ENCODE measurements around the gene KIF13A.
"Not testable (repeated sequence)": the region's sequence is repeated elsewhere in the genome, so short reads cannot be mapped to it uniquely, and the experiment has no call there.

The KIF13A gene

GRCh38 chr6:18011287-18011686 is 23.9 kb upstream of the KIF13A start:
- H3K27ac ChIP-seq (ENCODE audit: low read length) = no peak overlapping the region
- no peak overlapping the region for H2AFZ ChIP-seq (ENCODE audit: low read depth, low read length)
- H4K20me1 ChIP-seq (ENCODE audit: insufficient read depth, low read length) = no peaks in the 10 kb centered on the region

DNA sequence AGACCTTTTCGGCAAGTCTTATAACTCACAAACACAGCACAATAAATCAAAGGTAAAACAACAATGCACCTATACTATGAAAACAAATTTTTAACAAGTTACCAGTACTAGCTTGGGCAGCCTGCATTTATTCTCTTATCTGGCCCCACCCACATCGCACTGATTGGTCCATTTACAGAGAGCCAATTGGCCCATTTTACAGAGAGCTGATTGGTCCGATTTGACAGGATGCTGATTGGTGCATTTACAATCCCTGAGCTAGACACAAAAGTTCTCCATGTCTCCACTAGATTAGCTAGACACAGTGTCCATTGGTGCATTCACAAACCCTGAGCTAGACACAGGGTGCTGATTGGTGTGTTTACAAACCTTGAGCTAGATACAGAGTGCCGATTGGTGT is 23.1 kb upstream of the KIF13A start:
- not testable (repeated sequence) for H4K20me1 ChIP-seq (ENCODE audit: insufficient read depth, low read length); H3K79me2 ChIP-seq (ENCODE audit: low read length); H3K4me2 ChIP-seq (ENCODE audit: low read length); H3K36me3 ChIP-seq (replicated peaks; ENCODE audit: low read depth, low read length); H3K4me3 ChIP-seq (ENCODE audit: low read length); H3K4me1 ChIP-seq (ENCODE audit: low read length); H3K27me3 ChIP-seq (ENCODE audit: low read depth, low read length); H3K27ac ChIP-seq (ENCODE audit: low read length); H3K9me3 ChIP-seq (ENCODE audit: insufficient read depth, low read length); H2AFZ ChIP-seq (ENCODE audit: low read depth, low read length); H3K9ac ChIP-seq (ENCODE audit: low read length)

More at GRCh38 chr6:18011287-18011686, 23.9 kb upstream of the KIF13A start:
- Histone ChIP-seq H3K79me2 (ENCODE audit: low read length) (no peaks in the 10 kb centered on the region), H3K4me2 (ENCODE audit: low read length) (no peak overlapping the region), H3K9ac (ENCODE audit: low read length) (no peak overlapping the region), H3K27me3 (ENCODE audit: low read depth, low read length) (0 out of 2 replicates have a peak, but pooled peaks cover under 1% of the 10 kb centered on the region), H3K36me3 (replicated peaks; ENCODE audit: low read depth, low read length) (no peaks in the 10 kb centered on the region), H3K4me3 (ENCODE audit: low read length) (no peak overlapping the region), H3K4me1 (ENCODE audit: low read length) (no peaks in the 10 kb centered on the region), H3K9me3 (ENCODE audit: insufficient read depth, low read length) (no peaks in the 10 kb centered on the region)
- TF ChIP-seq, protein P1, sequence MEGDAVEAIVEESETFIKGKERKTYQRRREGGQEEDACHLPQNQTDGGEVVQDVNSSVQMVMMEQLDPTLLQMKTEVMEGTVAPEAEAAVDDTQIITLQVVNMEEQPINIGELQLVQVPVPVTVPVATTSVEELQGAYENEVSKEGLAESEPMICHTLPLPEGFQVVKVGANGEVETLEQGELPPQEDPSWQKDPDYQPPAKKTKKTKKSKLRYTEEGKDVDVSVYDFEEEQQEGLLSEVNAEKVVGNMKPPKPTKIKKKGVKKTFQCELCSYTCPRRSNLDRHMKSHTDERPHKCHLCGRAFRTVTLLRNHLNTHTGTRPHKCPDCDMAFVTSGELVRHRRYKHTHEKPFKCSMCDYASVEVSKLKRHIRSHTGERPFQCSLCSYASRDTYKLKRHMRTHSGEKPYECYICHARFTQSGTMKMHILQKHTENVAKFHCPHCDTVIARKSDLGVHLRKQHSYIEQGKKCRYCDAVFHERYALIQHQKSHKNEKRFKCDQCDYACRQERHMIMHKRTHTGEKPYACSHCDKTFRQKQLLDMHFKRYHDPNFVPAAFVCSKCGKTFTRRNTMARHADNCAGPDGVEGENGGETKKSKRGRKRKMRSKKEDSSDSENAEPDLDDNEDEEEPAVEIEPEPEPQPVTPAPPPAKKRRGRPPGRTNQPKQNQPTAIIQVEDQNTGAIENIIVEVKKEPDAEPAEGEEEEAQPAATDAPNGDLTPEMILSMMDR (IDR thresholded peaks at IDR 0.05; ENCODE audit: low read depth, low read length) = no peak
- TF ChIP-seq EZH2phosphoT487 (IDR thresholded peaks at IDR 0.05; ENCODE audit: low read depth) = no peak

GRCh38 chr6:18004256-18004985 is 17.0 kb upstream of the KIF13A start:
- TF ChIP-seq EZH2phosphoT487 (IDR thresholded peaks at IDR 0.05; ENCODE audit: low read depth) = no peak
- TF ChIP-seq, protein P1 (IDR thresholded peaks at IDR 0.05; ENCODE audit: low read depth, low read length) = no peak
- H3K4me2 ChIP-seq (ENCODE audit: low read length) = no peak overlapping the region

DNA sequence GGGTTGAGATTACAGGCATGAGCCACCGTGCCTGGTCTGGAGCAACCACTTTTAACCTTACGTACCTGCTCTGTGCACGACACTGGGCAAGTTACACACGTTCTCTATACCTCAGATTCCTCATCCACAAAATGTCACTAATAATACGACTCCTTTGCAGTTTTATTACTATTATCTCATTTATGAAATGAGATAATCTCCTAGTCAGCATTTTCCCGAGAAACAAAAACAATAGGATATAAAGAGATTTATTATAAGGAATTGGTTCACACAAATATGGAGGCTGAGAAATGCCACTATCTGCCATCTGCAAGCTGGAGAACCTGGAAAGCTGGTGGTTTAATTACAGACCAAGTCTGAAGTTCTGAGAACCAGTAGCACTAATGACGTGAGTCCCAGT is 12.0 kb upstream of the KIF13A start:
- no peaks in the 10 kb centered on the region for H3K36me3 ChIP-seq (replicated peaks; ENCODE audit: low read depth, low read length)
- no peak overlapping the region for H2AFZ ChIP-seq (ENCODE audit: low read depth, low read length)
- TF ChIP-seq EZH2phosphoT487 (IDR thresholded peaks at IDR 0.05; ENCODE audit: low read depth) = no peak
- TF ChIP-seq, protein P1 (IDR thresholded peaks at IDR 0.05; ENCODE audit: low read depth, low read length) = no peak
- H3K9ac ChIP-seq (ENCODE audit: low read length) = no peak overlapping the region
- H3K4me2 ChIP-seq (ENCODE audit: low read length) = no peak overlapping the region
- peaks cover 2% of the 10 kb centered on the region for H3K4me1 ChIP-seq (ENCODE audit: low read length)
- H3K79me2 ChIP-seq (ENCODE audit: low read length) = no peaks in the 10 kb centered on the region
- H3K9me3 ChIP-seq (ENCODE audit: insufficient read depth, low read length) = no peaks in the 10 kb centered on the region
- no peaks in the 10 kb centered on the region for H4K20me1 ChIP-seq (ENCODE audit: insufficient read depth, low read length)
- no peak overlapping the region for H3K4me3 ChIP-seq (ENCODE audit: low read length)
- H3K27me3 ChIP-seq (ENCODE audit: low read depth, low read length) = peaks cover 44% of the 10 kb centered on the region
- no peak overlapping the region for H3K27ac ChIP-seq (ENCODE audit: low read length)

More at GRCh38 chr6:18004256-18004985, 17.0 kb upstream of the KIF13A start:
- no peaks in the 10 kb centered on the region for H3K9me3 ChIP-seq (ENCODE audit: insufficient read depth, low read length)
- no peak overlapping the region for H3K9ac ChIP-seq (ENCODE audit: low read length)
- no peaks in the 10 kb centered on the region for H3K36me3 ChIP-seq (replicated peaks; ENCODE audit: low read depth, low read length)
- no peak overlapping the region for H3K27ac ChIP-seq (ENCODE audit: low read length)
- H3K27me3 ChIP-seq (ENCODE audit: low read depth, low read length) = peaks cover 10% of the 10 kb centered on the region
- no peaks in the 10 kb centered on the region for H4K20me1 ChIP-seq (ENCODE audit: insufficient read depth, low read length)
- no peak overlapping the region for H3K4me3 ChIP-seq (ENCODE audit: low read length)
- H3K79me2 ChIP-seq (ENCODE audit: low read length) = no peaks in the 10 kb centered on the region
- H2AFZ ChIP-seq (ENCODE audit: low read depth, low read length) = no peak overlapping the region
- H3K4me1 ChIP-seq (ENCODE audit: low read length) = no peaks in the 10 kb centered on the region
